ENCODE results near the gene HOXD12.

The HOXD12 gene

DNA sequence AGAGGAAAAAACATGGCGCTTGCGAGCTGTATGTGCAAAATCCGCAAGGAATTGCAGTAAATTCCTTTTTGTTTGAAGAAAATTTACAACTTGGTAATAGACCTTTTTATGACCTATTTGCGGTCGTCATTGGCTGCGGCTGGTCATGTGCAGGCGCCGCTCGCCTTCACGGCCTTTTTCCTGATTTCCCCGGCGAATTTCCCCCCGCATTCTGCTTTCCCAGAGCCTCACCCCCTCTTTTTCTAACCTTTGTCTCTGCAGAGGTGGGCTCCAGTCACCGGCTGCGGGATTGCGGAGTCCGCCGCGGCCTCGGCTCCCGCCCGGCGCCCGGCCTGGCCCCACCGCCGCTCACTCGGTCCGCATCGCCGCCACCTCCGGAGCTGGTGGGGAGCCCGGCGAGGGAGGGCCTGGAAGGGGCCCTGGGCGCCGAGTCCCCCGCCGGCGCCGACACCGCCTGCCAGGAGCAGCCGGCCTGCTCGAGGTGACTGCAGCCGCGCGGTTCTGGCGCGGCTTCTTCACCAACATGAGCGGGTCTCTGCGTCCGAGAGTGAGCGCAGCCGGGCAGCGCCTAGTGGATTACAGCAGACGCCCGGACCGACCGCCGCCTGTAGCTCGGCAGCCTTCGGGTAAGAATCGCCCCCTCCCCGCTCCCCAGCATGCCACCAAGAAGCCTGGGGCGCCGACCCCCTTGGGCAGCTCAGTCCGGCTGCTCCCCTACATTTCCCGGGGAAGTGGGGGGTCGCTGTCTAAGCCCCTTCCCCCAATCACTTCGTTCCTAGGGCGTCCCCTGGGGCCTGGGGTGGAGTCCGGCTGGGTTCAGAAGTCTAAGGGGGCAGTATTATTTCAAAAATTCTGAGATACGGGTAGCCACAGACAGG lies 37.0 kb downstream of the HOXD12 start:
- no peak for DNase-seq

DNA sequence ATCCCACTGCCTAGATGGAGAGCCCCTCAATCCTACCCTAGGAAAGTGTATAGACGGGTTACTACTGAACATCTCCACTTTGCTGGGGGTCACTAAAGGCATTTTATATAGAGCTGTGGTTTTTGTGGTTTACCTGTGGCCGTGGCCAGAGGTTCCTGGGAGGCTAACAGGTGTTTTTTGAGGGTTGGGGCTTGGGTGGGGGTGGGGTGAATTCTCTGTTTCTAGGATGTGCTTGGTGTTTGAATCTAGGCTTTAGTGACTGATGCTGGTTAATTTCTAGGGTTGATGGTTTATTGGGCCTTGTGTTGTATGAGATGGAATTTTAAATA lies 37.6 kb downstream of the HOXD12 start:
- no peak for DNase-seq

DNA sequence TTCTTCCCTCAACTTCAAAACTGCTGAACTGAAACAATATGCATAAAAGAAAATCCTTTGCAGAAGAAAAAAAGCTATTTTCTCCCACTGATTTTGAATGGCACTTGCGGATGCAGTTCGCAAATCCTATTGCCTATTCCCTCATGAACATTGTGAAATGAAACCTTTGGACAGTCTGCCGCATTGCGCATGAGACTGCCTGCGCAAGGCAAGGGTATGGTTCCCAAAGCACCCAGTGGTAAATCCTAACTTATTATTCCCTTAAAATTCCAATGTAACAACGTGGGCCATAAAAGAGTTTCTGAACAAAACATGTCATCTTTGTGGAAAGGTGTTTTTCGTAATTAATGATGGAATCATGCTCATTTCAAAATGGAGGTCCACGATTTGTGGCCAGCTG lies 38.3 kb downstream of the HOXD12 start:
- DNase-seq = no peak

DNA sequence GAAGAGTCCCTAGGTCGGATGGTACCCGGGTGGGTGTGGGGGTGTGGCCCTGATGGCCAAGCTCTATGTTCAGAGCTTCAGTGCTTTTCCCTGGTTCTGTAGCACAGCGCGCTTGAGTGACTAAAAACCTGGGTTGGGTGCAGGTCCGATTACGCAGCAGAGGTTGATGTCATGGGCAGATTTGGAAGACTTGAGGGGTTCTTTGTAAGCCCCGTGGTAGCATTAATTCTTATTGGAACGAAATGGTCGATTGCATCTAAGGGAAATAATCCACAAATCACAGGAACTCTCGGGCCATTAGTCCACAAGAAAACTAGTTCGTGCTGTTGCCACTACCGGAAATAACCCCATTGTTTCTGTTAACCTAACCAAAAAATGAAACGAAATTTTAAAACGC lies 38.9 kb downstream of the HOXD12 start:
- DNase-seq = peak; percentile 60

DNA sequence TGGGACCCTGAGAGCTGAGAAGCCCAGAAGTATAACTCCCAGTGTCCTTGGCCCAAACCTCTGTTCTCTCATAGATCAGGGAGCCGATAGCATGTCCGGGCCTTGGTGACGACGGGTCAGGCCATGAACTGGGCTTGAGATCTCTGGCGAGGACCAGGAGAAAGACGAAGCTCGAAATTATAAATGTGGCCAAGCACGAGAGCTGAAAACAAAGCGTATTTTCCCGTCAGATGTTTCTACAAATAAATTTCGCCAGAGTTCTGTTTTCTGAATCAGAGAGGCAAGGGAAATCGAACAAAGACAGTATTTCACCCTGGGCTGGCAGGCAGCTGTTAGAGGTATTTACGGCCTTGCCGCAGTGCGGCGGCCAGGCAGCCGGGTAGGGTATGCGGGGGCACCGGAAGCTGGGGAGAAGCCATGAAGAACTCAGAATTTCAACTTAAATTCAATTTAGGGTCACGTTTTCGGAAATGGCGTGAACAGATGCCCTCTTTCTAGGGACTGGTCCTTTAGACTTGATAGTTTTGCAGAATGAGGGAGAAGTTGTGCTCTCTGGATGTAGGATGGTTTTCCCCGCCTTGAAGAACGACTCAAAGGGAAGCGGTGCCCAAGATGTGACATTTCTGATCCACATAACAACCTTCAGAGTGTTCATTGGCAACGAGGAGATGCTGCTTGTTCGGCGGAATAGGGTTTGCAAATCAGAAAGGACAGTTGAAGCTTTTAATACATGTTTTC lies 39.5 kb downstream of the HOXD12 start:
- peak; percentile 58 for DNase-seq

DNA sequence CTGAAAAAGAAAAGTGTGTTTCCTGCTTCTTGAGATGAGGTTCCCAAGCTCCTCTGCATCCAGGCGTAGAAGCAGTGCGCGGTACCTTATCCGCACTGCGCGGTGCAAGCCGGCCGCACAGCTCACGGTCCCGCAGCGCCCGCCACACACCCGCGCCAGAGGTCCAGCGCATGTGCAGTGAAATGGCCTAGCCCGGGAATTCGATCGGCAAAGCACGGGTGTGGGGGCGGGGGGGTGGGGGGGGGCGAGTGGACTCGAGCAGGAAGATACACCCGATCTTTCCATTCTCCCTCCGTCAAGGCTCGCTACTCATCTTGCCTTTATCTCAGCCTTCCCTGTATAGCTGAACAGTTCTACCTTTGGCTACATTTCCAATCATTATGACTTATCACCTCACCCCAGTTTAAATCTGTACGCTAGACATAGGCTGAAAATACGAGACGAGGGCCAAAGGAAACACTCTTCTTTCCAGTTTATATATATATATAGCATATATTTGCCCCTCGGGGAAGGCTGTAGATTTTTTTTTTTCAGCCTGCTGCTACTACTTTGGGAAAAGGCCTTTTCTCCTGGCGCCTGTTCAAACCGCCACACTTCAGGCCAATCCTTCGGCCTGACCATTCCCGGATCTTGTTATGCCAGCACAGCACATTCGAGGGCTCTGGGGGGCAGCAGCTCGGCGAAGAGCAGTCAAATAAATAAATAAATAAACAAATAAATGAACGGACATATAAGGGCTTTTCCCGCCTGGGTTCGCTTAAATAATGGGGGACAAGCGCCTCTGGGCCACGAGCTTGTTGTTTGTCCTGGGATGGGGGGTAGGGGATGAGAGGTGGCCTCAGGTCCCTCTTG lies 40.3 kb downstream of the HOXD12 start:
- peak; percentile 29 for DNase-seq

DNA sequence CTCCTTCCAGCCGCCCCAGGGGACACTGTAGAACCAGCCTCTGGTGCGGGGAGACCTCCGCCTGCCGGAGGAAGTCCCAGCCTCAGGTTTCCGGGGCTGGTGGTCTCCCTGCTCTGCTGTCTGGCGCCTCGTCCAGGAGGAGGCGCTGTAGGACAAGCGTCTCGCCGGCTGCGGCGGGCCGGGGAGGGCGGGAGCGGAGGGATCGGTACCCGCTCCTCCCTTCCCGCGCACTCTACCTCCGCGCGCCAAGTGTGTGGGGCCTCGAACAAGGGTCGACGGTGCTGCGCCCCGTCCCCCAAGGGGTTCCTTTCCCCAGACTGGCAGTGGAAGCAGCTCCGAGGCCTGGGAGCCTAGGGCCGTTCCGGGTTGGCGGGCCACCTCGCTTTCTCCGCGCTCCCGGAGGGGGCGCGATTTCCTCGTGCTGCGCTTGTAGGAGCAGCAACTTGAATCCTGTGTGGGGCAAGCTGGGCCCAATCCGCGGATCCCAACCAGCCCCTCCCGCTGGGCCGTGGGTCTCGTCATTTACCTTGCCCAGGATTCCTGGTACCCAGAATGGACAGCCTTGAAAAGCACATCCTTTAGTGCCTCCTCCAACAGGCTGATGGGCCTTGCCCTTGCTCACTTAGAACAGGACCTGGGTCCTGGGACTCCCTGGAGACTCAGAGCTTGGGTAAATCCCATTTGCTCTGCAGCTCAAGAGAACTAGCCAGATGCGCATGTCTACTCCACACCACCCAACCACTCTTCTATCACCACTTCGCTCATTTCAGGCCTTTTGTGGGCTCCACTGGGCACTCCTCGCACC lies 41.1 kb downstream of the HOXD12 start:
- peak; percentile 60 for DNase-seq

DNA sequence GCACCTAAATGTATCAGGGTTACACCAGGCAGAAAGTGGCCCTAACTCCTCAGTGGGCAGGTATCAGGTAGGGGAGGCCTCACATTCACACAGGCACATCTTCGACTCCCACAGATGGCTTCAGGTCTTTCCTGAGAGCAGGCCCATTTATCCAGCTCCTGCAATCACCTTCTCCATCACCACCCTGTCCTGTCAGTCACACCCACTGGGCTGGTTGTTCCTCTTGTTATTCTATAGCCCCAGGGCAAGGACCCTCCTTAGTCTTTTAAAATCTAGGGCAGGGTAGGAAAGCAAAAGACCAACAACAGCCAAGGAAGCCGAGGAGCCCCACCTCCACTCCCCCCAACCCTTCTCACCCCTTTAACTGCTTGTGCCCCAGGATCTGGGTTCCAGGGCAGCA lies 42.7 kb downstream of the HOXD12 start:
- DNase-seq = no peak

DNA sequence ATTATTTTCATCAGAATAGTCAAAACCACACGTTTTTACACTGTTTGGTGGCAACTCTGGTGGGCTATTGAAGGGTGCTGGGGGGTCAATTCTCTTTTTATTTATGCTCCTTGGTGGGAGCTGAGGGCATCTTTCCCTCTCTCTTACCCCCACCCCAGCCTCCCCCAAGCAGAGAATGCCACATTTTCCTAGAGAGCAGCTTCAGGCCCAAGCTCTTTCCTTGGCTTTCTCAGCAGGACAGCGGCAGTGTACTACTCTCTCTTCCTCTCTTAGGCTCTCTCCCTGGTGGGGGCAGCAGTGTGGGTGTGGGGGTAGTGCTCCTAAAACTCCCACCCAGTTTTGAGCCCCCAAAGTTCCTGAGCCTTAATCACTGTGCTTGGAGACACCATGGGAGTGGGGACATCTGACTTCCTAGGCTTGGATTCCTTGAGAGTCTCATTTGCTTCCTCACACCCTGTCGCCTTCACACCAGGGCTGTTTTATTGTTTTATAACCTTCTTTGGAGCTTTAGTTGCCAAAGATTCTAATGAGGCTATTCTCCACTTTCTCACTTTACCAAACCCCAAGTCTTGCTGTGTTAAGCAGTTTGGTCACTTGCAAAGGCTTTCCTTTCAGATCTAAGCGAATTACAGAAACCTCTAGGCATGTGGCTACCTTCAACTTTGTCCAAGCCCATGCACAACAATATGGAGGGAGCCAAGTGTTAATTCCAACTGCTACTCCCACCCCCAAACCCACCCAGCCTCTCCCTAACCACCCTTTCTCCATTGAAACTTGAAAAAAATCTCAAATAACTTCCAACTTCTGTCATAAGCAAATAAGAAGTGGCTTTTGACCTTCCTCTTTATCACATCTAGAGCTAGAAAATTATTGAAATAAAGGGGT lies 45.7 kb downstream of the HOXD12 start:
- DNase-seq = no peak

DNA sequence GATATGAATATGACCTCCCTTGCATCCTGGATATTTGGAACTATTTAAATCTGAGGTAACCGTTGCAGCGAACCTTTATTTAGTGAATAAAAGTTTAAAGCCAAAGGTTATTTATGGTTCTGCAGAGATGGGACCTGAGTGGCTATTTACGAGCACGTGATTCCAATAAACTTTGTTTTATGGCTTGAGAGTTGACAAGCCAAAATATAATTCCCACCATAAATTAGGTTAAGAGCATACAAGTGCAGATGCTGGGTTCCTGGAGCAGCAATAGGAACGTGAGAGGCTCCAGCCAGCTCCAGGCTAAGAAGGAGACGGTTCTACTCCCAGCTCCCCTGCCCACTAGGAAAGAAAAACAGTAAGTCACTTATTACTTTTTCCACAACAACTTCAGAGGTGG lies 46.5 kb downstream of the HOXD12 start:
- no peak for DNase-seq

DNA sequence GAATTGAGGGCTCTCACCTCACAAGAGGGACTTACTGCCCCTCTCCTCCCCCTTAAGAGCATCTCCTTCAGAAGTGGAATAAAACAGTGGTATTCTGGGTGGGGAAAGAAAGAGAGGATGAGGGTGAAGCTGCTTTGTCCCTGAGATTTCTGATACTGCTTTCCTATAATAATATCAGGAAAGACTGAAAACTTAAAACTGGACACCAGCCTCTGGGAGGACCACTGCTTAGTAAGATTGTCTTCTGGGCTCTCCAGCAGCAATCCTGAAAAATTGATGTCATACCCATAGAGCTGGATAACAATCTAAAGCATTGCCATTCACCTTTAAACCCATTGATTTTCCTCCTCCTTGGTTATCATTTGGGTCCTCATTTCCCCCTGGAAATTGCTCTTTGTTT lies 47.0 kb downstream of the HOXD12 start:
- no peak for DNase-seq

DNA sequence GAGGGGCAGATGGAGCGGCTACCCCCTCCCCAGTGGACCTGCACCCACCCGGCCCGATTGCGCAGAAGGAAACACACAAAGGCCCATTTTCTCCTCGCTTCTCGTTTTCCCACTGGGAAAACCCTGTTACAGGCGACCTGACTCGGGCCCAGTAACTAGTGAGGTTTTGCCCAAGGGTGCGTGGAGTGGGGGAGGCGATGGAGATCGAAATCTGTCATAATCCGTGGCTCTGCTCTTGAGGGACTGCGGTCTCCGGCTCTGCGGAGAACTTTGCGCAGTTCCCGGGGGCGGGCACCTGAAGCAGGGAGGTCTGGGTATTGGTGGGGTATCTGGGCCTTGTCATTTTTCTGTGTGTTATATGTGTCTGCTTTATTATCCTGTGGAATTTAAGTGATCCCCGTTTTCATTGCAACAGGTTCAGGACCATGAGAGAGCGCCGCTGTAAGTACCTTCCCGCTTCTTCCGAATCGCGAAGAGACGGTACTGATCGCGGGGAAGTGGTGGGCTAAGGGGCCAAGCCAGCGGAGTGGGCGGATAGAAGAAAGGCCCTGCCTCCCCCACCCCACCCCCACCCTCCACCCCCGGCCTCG lies 47.7 kb downstream of the HOXD12 start:
- DNase-seq = no peak

DNA sequence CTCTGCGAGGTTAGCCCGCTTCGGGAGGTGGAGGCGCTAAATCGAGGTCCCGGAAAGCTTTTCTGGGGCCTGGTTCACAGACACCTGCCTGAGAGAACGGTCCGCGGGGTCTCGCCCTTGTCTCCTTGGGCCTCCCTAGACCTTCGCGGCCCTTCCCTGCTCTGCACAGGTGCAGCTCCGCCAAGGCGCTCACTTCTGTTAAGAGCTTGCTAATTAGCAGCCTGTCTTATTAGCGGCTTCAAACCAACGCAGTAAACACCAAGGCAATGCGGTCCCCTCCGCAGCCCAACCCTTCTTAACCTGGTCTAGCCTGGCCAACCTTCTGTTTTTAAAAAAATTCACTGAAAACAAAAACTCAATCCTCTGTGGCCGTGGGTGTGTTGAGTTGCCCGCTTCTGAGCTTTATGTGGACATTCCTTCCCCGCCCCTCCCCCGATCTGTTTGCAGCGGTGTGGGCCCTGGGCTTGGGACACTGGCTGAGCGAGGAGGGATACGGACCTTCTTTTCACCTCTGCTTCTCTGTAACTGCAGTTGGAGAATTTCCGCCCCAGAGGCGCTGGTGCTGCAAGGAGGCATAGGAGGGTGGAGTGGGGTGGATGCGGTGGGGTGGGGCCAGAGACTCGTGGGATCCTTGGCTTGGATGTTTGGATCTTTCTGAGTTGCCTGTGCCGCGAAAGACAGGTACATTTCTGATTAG lies 48.4 kb downstream of the HOXD12 start:
- DNase-seq = peak; percentile 43

DNA sequence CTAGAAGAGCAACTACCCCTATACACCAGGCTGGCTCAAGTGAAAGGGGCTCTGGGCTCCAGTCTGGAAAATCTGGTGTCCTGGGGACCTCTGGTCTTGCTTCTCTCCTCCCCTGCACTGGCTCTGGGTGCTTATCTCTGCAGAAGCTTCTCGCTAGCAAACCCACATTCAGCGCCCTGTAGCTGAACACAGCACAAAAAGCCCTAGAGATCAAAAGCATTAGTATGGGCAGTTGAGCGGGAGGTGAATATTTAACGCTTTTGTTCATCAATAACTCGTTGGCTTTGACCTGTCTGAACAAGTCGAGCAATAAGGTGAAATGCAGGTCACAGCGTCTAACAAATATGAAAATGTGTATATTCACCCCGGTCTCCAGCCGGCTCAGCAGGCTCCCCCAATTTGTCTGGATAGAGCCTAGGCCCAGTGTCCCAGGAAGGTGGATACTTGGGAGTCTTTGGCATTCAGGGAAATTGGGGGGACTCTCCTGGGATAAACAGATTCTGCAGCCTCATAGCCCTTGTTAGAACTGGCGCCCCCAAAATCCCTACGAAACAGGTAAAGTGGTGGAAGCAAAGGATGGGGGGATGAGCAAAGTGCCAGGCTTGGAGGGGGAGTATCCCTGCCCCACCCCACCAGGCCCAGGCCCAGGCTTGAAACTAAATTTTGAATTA lies 49.3 kb downstream of the HOXD12 start:
- no peak for DNase-seq

DNA sequence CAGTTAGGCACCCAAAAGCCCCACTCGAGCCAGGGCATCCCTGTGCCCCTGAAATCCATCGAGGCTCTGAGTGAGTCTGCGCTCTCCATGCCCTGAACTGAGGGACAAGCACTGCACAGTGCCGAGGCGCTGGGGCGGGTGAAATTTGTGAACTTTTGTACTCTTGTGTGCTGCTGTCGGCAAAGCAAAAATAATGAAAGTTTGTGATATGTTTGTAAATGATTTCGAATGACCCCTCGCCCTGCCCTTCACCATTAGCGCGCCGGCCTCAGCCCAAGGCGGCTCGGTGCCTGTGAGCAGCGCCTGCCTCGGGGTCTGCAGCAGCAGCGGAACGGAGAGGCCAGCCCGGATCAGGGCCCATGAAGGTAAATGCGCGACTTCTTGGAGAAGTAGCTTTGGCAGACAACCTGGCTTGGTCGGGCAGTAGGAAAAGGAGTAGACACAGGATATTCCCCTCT lies 49.9 kb downstream of the HOXD12 start:
- DNase-seq = no peak

DNA sequence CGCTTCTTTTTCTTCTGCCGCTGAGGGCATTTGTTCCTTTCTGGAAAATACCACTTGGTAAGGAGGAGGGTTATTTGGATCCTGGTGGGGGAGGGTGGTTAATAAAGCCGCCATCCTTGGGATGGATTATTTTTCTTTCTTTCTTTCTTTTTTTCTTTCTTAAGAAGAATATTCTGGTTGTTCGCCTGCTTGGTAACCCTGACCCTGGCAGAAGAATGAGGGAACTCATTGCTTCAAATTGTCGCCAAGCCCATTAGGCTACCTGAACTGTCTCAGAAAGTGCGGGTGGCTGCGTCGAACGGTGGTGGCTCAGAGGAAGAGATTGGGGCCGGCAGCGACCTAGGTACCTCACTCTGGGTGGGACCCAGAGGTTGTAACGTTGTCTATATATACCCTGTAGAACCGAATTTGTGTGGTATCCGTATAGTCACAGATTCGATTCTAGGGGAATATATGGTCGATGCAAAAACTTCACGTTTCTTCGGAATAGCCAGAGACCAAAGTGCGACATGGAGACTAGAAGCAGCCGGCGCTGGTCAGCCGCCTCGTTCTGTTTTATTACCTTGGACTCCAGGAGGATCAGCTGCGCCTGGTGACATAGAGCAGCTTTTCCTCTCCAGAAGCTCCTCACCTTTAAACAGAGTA lies 50.5 kb downstream of the HOXD12 start:
- no peak for DNase-seq

DNA sequence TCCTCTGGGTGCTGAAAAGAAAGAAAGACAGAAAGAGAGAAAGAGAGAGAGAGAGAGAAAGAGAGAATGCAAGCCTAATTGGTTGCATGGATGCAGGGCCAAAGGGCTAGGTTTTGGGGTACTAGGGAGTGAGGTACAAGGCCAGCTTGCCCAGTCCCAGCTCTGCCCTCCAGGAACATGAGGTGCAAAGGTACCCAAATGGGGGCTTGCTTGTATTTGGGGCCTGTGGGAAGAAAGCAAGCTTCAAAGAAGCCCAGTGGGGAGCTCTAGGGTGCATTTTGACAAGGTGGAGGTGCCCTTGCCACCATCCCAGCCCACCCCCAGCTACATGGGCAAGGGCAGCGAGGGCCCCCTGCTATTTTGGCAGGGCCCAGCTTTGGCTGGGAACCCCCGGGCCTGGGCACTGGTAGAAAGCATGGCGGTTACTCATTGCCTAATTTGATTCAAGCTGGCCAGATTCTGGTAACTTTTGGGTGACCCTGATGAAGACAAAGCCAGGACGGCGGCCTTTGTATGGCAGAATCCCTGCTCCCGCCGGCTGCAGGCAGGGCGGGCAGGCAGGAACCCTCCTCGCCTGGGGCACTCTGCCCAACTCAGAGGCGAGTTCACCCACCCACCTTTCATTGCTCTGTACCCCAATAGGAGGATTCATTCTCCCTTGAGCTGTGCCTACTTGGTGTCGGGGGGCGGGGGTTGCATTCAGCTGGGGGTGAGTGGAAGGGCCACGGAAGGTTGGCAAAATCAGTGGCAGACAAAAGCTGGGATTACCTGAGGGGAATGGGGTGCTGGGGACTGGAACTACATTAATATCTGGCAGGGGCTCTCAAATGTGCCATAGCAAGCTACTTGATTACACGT lies 51.2 kb downstream of the HOXD12 start:
- DNase-seq = no peak
